Measurements from ENCODE around the gene ATF4.
A peak's percentile ranks its signal among the peaks of the same experiment; 100 is the strongest.
"Not testable (repeated sequence)": the region's sequence is repeated elsewhere in the genome, so short reads cannot be mapped to it uniquely, and the experiment has no call there.

Gene ATF4

DNA sequence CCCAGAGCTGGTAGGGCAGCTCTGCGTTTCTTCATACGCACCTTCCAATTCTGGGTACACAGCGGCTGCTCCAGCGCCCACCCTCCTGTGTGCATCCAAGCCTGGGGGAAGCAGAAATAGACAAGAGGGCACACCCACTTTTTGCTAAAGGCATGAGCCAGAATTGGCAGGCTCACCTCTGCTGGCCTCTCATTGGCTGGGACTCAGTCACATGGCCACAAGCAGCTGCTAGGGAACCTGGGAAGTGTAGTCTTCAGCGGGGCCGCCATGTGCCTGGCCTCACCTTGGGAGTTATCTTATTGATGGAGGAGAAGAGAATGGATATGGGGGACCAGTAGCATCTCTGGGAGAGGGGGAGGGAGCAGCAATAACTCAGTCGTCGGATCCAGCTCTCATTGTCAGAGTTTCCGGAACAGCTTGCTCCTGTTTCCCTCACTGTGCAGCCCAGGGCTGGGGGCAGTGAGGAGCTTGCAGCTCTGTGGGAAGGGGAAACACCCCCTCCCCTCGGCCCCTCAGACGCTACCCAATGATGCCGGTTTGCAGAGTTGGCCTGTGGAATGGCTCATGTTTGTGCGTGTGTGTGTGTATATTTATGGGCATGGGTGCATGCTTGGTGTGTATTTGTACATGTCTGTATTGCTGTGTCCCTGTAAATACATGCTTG, 30.1 kb upstream of the ATF4 start:
- DNase-seq: peak; percentile 71

DNA sequence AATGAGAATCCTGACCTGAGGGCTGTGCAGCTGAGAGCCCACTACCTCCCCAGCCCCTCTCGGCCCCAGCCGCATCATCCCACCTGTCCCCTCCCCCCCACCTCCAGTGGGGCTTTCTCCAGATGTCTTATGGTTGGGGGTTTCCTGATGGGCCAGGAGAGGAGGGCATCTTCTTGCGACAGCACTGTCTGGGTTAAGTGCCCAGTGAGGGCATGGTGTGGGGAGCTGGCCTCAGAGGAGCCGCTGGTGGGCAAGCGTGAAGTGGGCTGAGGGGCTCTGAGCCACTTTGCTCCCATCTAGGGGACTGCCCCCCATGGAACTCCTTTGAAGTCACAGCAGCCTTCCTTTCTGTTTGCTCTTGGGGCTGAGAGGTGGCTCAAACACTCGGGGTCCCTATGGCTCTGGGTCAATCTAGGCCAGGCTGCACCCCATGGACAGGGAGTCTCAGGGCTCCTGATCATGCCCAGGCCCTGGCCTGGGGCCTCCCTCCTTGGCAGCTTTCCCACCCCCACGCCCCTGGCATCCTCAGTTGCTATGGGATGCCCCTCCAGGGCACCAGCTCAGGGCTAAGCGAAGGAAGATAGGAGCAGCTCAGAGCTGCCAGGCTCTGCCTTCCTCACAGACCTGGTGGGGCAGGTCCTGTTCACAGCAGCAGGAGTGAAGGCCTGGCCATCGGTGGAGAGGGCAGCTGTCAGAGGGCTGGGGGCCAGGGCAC, 29.2 kb upstream of the ATF4 start:
- DNase-seq: no peak

DNA sequence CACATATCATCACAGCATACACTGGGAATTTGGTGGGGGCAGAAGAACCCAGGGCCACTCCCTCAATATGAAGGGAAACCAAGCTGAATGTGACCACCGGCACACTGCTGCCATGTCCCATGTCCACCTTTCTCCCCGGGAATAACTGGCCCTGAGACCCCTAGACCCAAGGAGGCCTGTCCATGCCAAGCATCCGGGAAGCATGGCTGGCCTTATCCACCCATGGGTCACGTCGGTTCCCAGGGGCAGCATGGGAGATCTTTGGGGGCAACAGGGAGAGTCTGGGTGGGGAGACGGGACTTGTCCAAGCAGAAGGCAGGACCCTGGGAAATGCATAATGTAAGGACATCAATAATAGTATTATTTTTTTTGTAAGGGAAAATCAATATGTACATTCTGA, 28.7 kb upstream of the ATF4 start:
- no peak for DNase-seq

DNA sequence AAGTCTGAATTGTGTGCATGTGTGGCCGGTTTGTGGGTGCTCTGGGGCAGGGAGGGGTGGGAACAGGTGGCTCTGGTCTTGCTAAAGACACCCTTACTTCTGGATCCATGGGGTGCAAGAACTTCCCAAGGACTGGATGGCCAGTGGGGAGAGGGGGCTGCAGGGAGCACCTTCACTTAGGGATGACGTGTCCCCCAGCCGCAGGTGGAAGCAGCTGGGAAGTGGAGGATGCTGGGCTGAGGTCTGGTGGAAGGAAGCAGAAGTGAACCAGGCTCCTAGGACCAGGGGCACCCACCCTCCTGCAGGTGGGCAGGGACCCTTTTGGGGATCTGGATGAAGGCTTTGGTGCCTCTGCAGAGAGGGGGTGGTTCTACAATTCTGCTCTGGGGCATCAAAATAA, 28.2 kb upstream of the ATF4 start:
- no peak for DNase-seq

DNA sequence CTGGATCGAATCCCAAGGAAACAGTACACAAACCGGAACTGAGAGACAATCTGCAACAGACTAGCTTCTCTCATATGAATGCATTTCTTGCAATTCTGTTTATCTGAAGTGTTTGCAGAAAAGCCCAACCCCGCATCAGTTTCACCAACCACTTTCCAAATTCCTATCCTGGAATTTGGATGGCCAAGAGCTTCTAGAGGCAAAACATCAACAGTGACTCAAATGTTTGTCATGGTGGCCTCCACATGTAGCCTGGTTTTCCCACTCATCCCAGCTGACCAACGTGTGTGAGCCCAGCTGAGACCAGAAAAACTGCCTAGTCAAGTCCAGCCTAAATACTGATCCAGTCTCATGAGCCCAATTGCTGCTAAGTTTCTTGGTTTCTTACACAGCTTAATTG, 26.6 kb upstream of the ATF4 start:
- no peak for DNase-seq

DNA sequence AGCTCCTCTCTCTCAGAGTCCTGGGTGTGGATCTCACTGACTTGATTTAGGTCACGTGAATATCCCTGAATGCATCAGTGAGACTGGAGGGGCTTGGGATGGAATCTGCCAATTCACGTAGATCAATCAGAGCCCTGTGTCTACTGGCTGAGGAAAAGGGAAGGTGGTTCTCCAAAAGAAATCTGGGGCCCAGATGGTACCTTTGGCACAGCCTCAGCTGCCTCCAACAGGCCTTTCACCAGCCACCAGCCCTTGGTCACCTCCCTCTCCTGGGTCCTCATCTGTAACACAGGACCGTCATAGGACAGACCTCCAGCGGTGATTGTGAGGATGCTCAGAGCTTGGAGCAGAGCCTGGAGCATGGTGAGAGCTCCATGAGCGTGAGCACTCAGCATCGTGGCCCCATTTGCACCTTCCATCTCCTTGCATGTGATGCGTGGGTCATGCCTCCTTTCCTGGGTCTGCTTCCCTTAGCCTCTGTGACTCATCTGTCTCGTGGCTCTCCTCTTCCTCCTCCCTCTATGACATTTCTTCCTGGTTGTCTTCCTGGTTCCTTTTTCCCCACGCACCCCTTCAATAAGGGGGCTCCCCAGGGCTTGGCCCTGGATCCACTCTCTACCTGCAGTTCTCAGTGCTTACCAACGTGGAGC, 25.8 kb upstream of the ATF4 start:
- no peak for DNase-seq

DNA sequence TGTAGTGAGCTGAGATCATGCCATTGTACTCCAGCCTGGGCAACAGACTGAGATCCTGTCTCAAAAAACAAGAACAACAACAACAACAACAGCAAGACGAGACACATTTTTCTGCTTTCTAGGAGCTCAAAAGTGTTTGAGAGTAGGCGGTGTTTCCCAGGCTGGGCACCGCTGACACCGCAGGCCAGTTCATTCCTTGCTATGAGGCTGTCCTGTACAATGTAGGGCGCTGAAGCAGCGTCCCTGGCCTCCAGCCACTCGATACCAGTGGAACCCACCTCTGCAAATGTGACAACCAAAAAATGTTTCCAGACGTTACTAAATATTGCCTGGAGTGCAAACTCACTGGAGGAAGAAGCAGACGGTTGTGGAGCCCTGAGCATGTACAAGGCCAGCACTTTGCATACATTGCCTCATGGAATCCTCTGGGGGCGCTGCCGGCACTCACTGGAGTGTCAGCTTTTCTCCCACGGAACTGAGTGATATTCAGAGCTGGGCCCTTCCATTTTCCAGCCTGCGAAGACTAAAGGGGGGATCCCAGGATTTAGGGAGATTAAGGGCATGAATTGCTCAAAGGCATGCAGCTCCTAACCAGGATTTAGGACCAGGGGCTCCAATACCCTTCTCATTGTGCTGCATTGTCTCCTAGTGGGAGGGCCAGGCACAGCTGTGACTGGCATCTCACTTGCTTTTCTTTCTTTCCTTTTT, 24.1 kb upstream of the ATF4 start:
- peak; percentile 61 for DNase-seq

DNA sequence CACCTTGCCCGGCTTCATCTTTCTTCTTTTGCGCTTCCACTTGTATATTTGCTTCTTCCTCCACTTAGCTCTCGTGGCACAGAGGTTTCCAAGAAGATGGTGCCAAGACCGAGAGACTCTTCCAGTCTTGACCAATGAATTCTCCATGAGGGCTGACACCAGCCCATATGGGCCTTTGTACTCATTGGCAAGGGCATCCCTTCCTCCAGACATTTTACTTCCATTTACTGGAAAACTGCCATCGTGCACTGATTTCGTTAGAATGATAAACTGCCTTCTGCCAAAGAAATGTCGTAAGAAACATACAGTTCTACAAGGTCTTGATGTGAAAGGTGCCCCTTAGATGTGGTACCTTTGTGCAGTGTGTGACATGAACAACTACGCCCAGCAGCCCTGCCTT, 22.9 kb upstream of the ATF4 start:
- no peak for DNase-seq

DNA sequence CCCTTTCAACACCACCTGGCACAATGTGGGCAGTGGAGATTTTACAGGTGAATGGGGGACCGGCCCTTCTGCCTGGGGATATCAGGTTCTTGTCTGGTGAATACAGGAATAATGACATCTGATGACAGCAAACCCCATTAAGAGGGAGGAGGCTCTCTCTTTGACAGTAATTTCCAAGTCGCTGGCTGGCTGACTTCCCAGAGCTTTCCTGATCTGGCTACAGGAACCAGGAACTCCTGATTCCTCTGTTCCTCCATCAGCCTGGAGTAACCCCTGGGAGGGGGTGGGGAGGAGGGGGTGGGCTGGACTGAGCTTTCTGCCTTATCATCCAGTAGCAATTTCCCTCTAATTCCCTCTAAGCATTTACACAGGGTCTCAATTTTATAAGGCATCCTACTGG, 22.0 kb upstream of the ATF4 start:
- no peak for DNase-seq

DNA sequence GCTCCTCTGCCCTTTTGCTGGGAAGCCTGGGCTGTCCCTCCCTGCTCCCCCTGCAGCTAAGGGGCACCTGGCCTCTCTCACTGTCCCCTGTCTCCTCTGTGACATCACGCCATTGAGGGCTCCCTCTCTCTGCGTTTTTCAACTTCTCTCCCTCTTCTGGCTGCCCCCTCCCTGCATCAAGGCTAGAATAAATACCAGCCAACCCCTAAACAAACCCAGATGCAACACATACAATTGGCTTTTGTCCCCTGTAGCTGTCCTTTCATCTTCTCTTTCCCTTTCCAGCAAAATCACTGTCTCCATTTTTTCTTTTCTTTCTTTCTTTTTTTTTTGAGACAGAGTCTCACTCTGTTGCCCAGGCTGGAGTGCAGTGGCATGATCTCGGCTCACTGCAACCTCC, 21.6 kb upstream of the ATF4 start:
- no peak for DNase-seq

DNA sequence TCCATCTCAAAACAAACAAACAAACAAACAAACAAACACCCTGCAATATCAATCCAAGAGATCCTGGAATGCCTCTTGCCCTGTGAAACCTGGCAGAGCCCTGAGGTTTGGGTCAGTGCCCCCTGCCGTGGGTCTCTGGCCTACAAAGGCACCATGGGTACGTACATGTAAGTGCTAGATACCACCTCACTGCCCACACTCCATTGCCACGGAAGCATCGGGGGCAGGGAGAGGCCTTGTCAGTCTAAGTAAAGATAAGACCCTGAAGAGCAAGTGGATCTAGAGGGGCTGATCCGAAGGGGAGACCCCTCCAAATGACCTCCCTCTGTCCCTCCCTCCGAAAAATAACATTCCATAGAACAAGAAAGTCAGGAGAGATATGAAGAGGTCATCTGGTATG, 20.3 kb upstream of the ATF4 start:
- DNase-seq: no peak

DNA sequence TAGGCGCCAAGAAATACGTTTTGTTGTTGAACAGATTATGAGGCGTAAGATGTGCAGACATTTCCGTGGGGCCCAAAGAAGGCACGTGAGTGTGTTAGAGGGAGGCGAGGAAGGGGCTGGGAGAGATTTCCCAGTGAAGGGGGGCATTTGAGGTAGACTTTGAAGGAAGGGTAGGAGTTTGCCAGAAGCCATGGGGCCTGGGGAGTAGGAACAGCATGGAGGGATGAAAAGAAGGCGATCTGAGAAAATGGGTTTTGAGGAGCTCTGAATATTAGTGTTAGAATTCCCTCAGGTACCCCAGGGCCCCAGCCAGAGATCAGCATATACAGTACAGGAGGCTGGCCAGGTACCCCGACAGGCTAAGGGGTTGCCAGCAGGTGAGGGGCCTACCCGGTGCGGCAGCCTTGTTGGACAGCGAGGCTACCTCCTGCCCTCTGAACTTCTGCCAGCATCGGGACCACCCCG, 18.7 kb upstream of the ATF4 start:
- no peak for DNase-seq

DNA sequence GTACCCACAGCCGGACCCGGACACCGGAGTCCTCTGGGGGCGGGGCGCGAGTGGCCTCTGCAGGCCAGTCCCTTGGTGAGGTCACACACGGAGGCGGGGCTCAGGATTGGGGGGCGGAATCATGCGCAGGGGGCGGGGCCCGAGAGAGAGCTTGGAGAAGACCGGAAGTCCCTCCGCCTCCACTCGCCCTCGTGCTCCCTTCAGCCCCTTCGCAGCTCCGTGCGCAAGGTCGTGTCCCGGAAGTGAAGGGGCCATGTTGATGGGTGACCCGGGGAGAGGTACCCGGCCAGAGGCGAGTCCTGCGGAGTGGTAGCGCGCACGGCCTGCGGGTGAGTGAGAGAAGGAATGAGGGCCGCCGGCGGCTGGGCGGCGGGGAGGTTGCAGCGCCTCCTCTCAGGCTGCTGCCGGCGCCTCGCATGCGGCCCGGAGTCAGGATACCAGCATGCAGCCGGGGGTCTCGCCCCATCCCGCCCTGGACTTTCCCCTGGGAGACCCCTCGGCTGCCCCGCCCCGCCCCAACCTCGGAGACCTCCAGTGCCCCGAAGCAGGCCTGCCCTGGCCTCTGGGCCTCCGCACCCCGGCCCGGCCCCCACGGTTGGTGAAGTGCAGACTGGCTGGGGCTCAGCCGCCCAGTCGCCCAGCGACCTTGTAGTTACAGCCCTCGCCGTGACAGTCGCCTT, 18.1 kb upstream of the ATF4 start, which contains the start of gene MIEF1:
TSS of gene MIEF1 (plus strand) at position 182 of the 680 bp plus-strand sequence. CDS start 9,005 bp downstream, outside the sequence.
- peak; percentile 92 for DNase-seq

DNA sequence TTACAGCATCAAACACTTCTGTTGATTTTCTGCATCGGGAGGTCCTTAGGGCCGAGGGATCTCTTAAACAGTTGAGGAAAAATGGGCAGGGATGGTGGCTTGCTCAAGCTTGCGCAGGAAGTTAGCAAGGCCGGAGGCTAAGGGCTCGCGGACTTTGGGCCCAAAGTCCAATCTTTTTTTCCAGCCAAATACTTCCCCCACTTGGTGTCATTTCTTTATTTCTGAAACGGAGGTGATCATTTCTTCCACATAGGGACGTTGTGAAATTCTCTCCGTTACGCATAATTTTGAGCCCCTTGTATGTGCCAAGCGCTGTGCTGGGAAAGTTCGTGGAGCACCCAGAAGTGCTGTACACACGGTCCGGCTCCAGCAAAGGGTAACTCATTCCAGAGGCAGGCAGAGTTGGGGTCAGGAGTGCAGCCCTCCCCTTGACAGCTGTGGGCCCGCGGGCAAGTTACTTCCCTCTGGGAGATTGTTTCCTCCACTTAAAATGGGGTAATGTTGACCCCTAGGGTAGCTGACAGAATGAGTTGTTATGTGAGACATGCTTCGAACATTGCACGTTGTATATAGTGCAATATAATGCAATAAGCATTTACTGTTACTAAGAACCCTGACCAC, 17.5 kb upstream of the ATF4 start:
- no peak for DNase-seq

DNA sequence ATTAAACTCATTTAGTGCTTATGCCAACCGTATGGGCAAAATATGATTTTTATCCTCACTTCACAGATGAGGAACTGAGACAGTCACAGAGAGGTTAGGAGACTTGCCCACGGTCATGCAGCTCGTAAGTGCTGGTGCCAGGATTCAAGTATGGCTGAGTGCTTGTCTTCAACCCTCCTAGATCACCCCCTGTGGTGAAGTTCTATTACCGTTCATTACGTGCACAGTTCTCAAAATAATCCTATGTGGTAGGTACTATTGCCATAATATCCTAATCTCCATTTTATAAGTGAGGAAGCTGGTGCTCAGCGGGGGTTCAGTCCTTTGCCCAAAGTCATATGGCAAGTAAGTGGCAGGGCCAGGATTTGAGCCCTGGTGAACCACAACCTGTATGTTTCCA, 16.7 kb upstream of the ATF4 start:
- DNase-seq: no peak

DNA sequence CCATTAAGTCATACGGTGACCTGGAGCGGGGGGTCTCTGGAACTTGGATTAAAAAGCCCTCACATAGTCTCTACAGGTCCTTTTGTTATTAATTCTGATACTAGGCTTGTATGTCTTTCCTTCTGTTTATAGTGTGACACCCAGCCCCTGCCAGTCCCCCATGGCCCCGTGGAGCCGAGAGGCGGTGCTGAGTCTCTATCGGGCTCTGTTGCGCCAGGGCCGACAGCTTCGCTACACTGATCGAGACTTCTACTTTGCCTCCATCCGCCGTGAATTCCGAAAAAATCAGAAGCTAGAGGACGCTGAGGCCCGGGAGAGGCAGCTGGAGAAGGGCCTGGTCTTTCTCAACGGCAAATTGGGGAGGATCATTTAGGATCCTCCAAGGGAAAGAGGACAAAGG, 16.3 kb upstream of the ATF4 start:
- DNase-seq: no peak

DNA sequence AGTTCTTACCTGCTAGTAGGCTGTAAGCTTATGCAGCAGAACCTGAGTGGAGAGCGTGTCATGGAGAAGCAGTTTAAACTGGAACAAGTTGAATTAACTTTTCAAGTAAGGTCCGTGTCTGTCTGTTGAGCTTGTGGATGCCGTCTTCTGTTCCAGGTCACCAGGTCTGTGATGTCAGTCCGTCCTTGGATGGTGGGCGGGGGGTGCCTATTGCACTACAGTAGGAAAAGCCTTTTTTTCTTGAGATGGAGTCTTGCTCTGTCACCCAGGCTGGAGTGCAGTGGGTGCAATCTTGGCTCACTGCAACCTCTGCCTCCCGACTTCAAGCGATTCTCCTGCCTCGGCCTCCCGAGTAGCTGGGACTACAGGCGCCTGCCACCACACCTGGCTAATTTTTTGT, 13.3 kb upstream of the ATF4 start:
- DNase-seq: not testable (repeated sequence)

DNA sequence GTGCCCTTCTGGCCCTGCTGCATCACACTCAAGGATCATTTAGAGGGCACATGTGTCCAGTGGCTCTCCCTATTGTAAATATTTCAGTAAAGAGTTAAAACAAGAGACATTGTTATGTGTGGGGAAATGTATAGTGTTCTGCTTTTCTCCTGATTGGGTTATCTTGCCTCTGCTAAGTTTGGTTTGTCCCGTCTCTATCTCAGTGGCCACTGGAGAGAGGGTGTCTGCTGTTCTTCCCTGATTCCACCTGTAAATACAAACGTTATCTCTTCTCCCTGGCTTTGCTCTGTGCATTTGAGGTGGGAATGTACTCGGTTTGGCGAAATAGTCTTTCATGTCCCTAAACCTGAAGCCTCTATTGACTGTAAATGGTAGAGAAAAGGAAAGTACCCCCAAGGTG, 12.0 kb upstream of the ATF4 start:
- no peak for DNase-seq

DNA sequence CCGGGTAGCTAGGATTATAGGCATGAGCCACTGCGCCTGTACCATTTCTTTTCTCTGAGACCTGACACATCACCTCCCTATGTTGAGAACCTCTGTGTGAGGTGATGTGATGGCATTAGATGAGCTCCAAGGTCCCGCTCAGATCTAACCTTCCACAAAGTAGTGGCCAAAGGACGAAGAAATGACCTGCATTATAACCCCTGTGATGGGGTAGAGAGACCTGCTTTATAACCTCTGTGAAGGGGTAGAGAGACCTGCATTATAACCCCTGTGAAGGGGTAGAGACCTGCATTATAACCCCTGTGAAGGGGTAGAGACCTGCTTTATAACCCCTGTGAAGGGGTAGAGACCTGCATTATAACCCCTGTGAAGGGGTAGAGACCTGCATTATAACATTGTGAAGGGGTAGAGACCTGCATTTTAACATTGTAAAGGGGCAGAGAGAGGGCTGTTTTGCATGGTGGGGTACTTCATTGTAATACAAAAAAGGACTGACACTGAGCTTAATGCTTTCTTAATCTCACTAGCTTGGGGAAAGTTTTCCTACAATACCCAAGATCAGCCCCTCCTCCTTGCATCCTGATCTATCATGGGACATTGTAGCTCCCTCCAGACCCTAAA, 9.7 kb upstream of the ATF4 start:
- no peak for DNase-seq

DNA sequence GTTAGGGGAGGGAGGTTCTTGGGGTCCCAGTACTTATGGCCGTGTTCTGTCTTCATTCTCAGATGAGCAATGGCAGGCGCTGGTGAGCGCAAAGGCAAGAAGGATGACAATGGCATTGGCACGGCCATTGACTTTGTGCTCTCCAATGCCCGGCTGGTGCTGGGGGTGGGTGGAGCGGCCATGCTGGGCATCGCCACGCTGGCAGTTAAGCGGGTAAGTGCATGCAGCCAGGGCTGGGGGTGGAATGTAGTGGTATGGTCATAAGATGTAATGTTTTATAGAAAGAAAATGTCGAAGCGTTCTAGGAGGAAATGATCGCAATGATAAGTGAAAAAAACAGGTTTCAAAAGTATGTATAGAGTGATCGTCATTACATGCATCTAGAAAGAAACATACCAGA, 9.1 kb upstream of the ATF4 start:
- DNase-seq: no peak

DNA sequence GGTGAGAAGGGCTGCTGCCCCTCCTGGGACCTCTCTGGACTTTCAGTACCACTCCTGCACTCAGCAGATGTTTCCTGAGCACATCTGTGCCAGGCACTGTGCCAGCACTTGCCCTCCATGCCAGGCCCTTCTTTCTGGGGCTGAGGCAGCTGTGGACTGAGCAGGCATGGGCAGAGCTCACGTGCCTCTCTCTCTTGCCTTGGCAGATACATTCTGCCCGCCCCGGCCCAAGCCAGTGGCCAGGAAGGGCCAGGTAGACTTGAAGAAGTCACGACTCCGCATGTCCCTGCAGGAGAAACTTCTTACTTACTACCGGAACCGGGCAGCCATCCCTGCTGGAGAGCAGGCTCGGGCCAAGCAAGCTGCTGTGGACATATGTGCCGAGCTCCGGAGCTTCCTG, 8.3 kb upstream of the ATF4 start:
- DNase-seq: no peak

DNA sequence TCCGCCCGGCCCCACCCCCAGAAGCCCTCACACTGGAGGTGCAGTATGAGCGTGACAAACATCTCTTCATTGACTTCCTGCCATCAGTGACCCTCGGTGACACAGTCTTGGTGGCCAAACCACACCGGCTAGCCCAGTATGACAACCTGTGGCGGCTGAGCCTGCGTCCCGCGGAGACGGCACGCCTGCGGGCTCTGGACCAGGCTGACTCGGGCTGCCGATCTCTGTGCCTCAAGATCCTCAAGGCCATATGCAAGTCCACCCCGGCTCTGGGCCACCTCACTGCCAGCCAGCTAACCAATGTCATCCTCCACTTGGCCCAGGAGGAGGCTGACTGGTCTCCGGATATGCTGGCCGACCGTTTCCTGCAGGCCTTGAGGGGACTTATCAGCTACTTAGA, 6.6 kb upstream of the ATF4 start:
- no peak for DNase-seq
